Osteocyte (in vitro differentiated cells): ENCODE measurements around the gene DNAJB1. TPM values are rescaled to one million over a fixed set of nuclear protein-coding genes. Genes with fewer than 3 reads are reported as not detected.
"Not testable (repeated sequence)": the region's sequence is repeated elsewhere in the genome, so short reads cannot be mapped to it uniquely, and the experiment has no call there.

Experiments used
- DNase-seq: peaks from one replicate; pipeline ENCODE4 v3.0.0; 2021; ENCODE audit warnings: mixed read lengths; ENCODE audit not compliant: unreplicated experiment; ENCODE audit errors: extremely low spot score
- H3K27ac Mint-ChIP-seq: one replicate; pipeline ENCODE4 v1.8.0; 2021; ENCODE audit warnings: mild to moderate bottlenecking, mixed read lengths; ENCODE audit not compliant: unreplicated experiment
- H3K27me3 Mint-ChIP-seq: one replicate; pipeline ENCODE4 v1.8.0; 2021; ENCODE audit warnings: mixed read lengths; ENCODE audit not compliant: unreplicated experiment
- H3K36me3 Mint-ChIP-seq: one replicate; pipeline ENCODE4 v1.8.0; 2021; ENCODE audit warnings: mixed read lengths; ENCODE audit not compliant: unreplicated experiment
- H3K4me1 Mint-ChIP-seq: one replicate; pipeline ENCODE4 v1.8.0; 2021; ENCODE audit warnings: mixed read lengths; ENCODE audit not compliant: unreplicated experiment
- H3K4me3 Mint-ChIP-seq: one replicate; pipeline ENCODE4 v1.8.0; 2021; ENCODE audit warnings: mild to moderate bottlenecking, moderate library complexity, mixed read lengths; ENCODE audit not compliant: unreplicated experiment
- H3K9me3 Mint-ChIP-seq: one replicate; pipeline ENCODE4 v1.8.0; 2021; ENCODE audit warnings: mixed read lengths; ENCODE audit not compliant: unreplicated experiment
- total RNA-seq: library from RNA; stranded (reverse); gene quantifications from 2 replicates; pipeline ENCODE4 v1.2.1, GENCODE V29; 2021
- TF ChIP-seq, protein P1 (sequence below): fragments of 200-600 bp; sonication (generic); IDR thresholded peaks from 2 replicates; pipeline ENCODE4 v1.5.0; 2021; ENCODE audit warnings: antibody characterized with exemption, mild to moderate bottlenecking, moderate library complexity

Gene DNAJB1
- total RNA-seq, 1 donor from 2014 or later: 80.0 TPM

DNA sequence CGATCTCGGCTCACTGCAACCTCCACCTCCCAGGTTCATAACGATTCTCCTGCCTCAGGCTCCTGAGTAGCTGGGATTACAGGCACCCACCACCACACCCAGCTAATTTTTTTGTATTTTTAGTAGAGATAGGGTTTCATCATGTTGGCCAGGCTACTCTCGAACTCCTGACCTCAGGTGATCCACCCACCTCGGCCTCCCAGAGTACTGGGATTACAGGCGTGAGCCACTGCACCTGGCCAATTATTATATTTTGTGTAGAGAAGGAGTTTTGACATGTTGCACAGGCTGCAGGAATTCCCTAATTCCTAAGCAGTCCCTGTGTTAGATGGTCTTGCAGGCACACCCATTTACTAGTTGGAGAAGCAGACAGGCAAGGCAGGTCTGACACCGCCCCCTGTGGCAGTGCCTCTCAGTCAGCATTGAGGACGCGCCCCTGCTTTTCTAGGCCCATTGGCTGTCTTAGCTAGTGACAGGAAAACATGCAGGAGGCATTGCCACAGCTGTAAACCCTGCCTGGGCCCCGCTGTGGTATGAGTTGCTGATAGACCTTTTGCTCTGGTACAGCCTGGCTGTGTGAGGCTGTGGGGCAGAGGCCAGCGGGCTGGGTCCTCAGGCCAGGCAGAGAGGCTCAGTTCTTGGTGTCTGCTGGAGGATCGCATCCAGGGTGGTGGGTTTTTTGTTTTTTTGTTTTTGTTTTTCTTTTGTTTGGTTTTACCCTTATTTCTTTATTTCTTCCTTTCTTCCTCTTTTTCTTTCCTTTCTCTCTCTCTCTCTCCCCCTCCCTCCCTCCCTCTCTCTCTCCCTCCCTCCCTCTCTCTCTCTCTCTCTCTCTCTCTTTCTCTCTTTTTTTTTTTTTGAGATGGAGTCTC is 33.2 kb upstream of the DNAJB1 start:
- not testable (repeated sequence) for H3K36me3 Mint-ChIP-seq, H3K27me3 Mint-ChIP-seq, DNase-seq, H3K4me3 Mint-ChIP-seq, H3K9me3 Mint-ChIP-seq
- TF ChIP-seq, protein P1, sequence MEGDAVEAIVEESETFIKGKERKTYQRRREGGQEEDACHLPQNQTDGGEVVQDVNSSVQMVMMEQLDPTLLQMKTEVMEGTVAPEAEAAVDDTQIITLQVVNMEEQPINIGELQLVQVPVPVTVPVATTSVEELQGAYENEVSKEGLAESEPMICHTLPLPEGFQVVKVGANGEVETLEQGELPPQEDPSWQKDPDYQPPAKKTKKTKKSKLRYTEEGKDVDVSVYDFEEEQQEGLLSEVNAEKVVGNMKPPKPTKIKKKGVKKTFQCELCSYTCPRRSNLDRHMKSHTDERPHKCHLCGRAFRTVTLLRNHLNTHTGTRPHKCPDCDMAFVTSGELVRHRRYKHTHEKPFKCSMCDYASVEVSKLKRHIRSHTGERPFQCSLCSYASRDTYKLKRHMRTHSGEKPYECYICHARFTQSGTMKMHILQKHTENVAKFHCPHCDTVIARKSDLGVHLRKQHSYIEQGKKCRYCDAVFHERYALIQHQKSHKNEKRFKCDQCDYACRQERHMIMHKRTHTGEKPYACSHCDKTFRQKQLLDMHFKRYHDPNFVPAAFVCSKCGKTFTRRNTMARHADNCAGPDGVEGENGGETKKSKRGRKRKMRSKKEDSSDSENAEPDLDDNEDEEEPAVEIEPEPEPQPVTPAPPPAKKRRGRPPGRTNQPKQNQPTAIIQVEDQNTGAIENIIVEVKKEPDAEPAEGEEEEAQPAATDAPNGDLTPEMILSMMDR: peak; percentile 42
- Mint-ChIP-seq H3K4me1 (peaks cover 39% of the 10 kb centered on the region), H3K27ac (peak overlapping the region; percentile 59)

DNA sequence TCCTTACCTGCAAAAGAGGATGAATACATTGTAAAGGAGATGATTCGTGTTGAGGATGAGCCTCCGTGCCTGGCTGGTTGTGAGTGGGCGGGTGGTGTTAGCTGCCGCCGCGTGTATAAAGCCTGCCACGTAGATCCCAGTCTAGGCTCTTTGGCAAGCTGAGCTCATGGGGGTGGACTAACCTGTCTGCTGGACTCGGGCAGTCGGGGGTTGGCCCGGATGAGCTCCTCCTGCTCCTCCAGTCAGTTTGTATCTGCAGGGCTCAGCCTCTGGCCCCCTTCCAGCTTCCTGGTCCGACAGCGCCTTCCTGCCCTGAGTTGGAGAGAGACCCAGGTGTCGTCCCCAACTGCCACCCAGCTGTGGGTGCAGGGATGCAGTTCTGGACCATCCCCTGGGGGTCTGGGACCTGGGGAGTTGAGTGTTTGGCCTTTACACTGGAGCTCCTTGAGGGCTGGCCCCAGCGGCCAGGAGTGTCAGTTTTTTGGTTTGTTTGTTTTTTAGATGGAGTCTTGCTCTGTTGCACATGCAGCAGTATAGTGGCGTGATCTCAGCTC is 32.1 kb upstream of the DNAJB1 start:
- TF ChIP-seq, protein P1: no peak
- Mint-ChIP-seq H3K36me3 (no peaks in the 10 kb centered on the region), H3K27me3 (no peaks in the 10 kb centered on the region), H3K4me1 (peaks cover 38% of the 10 kb centered on the region), H3K9me3 (no peaks in the 10 kb centered on the region), H3K27ac (peak overlapping the region; percentile 31), H3K4me3 (no peak overlapping the region)
- no peak for DNase-seq

DNA sequence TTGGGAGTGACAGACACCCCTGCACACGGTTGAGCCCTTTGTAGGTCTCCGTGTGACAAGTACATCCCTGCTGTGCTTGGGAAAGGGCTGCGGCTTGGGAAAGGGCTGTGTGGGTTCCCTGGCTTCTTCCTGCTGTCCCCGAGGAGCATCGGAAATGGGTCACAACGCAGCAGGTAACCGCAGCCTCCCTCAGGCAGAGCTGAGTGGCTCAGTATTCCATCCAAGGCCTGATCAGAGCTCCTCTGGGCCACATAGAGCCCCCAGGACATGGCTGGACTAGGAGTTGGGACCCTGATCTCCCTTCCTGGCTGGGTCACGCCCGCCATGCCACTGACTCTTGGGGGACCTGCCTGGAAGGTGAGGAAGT is 27.5 kb upstream of the DNAJB1 start:
- TF ChIP-seq, protein P1: no peak
- H3K36me3 Mint-ChIP-seq: no peaks in the 10 kb centered on the region
- H3K4me1 Mint-ChIP-seq: peaks cover 49% of the 10 kb centered on the region
- H3K9me3 Mint-ChIP-seq: no peaks in the 10 kb centered on the region
- no peaks in the 10 kb centered on the region for H3K27me3 Mint-ChIP-seq
- no peak for DNase-seq
- H3K27ac Mint-ChIP-seq: peak overlapping the region; percentile 67
- no peak overlapping the region for H3K4me3 Mint-ChIP-seq

DNA sequence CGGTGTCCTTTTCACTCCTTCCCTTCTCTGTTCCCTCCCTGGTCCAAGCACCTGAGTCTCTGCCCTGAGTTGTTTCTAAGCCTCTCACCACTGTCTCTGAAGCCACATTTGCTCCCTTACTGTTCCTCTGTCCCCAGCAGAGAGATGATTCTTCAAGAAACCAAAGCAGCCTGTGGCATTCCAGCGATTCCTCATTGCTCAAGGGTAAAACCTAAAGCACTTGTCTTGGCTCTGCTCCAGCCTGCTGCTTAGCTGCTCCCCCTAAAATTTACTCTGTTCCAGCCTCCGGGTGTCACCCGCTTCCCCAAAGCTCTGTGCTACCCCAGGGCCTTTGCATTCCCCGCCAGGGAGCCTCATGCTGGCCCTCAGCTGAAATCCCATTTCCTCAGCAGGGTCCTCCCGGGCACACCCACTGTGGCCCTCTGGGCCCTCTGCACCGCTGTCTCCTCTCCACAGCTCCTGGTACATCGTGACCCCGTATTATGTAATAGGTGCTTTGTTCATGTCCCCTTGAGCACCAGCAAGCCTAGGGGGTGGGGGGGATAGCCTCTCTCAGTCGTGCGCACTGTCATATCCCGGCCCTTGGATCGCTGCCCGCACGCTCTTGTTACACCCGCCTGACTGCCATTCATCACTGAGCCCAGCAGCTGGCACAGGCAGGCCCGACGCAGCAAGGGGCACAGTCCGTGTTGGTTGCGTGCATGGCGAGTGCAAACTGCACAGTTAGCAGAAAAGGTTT is 26.9 kb upstream of the DNAJB1 start:
- no peak for DNase-seq
- H3K36me3 Mint-ChIP-seq: no peaks in the 10 kb centered on the region
- TF ChIP-seq, protein P1: no peak
- H3K4me3 Mint-ChIP-seq: no peak overlapping the region
- no peaks in the 10 kb centered on the region for H3K9me3 Mint-ChIP-seq
- peaks cover 47% of the 10 kb centered on the region for H3K4me1 Mint-ChIP-seq
- peak overlapping the region; percentile 79 for H3K27ac Mint-ChIP-seq
- no peaks in the 10 kb centered on the region for H3K27me3 Mint-ChIP-seq

DNA sequence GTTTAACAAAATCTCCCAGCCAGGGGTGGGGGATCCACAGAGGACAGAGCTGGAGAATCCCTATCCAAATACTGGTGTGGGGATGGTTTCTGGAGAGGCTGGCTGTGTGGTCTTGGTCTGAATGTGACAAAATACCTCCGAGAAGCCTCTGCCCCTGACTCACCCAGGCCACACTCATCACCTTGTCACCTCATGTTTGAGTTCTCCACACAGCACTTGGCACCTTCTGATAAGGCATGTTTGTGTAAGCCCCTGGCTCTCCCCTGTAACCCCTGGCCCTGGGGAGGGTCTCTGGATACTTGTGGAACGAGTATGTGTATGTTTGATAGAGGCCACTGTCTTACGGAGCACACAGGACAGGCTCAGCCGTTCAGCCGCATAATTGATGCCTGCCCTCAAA is 25.9 kb upstream of the DNAJB1 start:
- no peak overlapping the region for H3K4me3 Mint-ChIP-seq
- peaks cover 47% of the 10 kb centered on the region for H3K4me1 Mint-ChIP-seq
- DNase-seq: no peak
- H3K36me3 Mint-ChIP-seq: no peaks in the 10 kb centered on the region
- TF ChIP-seq, protein P1: no peak
- peak overlapping the region; percentile 34 for H3K27ac Mint-ChIP-seq
- H3K9me3 Mint-ChIP-seq: no peaks in the 10 kb centered on the region
- H3K27me3 Mint-ChIP-seq: no peaks in the 10 kb centered on the region
